ENCODE results near the gene CALHM1. TPM values are rescaled to one million over a fixed set of nuclear protein-coding genes. Genes with fewer than 3 reads are reported as not detected.

The CALHM1 gene
- total RNA-seq, 1 donor from 2014 or later: not detected

- H3K4me1 Mint-ChIP-seq (ENCODE audit: unreplicated experiment): peaks cover 40% of the 10 kb centered on the region
- no peak for DNase-seq (ENCODE audit: extremely low spot score, unreplicated experiment)
These were observed 12.7 kb downstream of the CALHM1 start for GRCh38 chr10:103445767-103446567.

DNA sequence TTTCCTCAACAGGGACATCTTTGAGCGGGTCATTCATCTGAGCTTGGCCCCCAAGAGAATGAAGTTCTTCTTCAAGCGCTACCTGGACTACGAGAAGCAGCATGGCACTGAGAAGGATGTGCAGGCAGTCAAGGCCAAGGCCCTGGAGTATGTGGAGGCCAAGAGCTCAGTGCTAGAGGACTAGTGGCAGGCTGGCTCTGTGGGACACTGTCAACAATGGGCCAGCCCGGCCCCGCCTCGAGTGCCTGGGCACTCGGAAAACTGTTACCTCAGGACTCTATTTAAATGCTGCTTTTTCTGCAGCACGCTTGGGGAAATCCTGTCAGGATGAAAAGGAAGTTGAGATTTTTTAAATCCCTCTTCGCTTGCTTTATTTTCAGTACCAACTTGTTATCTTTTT, 13.3 kb downstream of the CALHM1 start:
- no peak overlapping the region for H3K27ac Mint-ChIP-seq (ENCODE audit: unreplicated experiment)
- H3K27me3 Mint-ChIP-seq (ENCODE audit: unreplicated experiment): no peaks in the 10 kb centered on the region
- peaks cover 48% of the 10 kb centered on the region for H3K36me3 Mint-ChIP-seq (ENCODE audit: unreplicated experiment)
- TF ChIP-seq CTCF (IDR thresholded peaks at IDR 0.05): no peak
- no peaks in the 10 kb centered on the region for H3K9me3 Mint-ChIP-seq (ENCODE audit: unreplicated experiment)
- H3K4me1 Mint-ChIP-seq (ENCODE audit: unreplicated experiment): peaks cover 34% of the 10 kb centered on the region
- H3K4me3 Mint-ChIP-seq (ENCODE audit: unreplicated experiment): no peak overlapping the region
- no peak for DNase-seq (ENCODE audit: extremely low spot score, unreplicated experiment)

More at GRCh38 chr10:103445767-103446567, 12.7 kb downstream of the CALHM1 start:
- TF ChIP-seq CTCF (IDR thresholded peaks at IDR 0.05): no peak
- Mint-ChIP-seq H3K27me3 (ENCODE audit: unreplicated experiment) (no peaks in the 10 kb centered on the region), H3K4me3 (ENCODE audit: unreplicated experiment) (no peak overlapping the region), H3K9me3 (ENCODE audit: unreplicated experiment) (no peaks in the 10 kb centered on the region), H3K27ac (ENCODE audit: unreplicated experiment) (no peak overlapping the region), H3K36me3 (ENCODE audit: unreplicated experiment) (peaks cover 47% of the 10 kb centered on the region)

GRCh38 chr10:103444478-103444877, 14.2 kb downstream of the CALHM1 start:
- TF ChIP-seq CTCF (IDR thresholded peaks at IDR 0.05): no peak
- Mint-ChIP-seq H3K27ac (ENCODE audit: unreplicated experiment) (no peak overlapping the region), H3K27me3 (ENCODE audit: unreplicated experiment) (no peaks in the 10 kb centered on the region), H3K4me1 (ENCODE audit: unreplicated experiment) (peaks cover 25% of the 10 kb centered on the region), H3K9me3 (ENCODE audit: unreplicated experiment) (no peaks in the 10 kb centered on the region), H3K4me3 (ENCODE audit: unreplicated experiment) (no peak overlapping the region), H3K36me3 (ENCODE audit: unreplicated experiment) (peaks cover 56% of the 10 kb centered on the region)
- DNase-seq (ENCODE audit: extremely low spot score, unreplicated experiment): no peak

- no peak overlapping the region for H3K27ac Mint-ChIP-seq (ENCODE audit: unreplicated experiment)
- peaks cover 17% of the 10 kb centered on the region for H3K4me1 Mint-ChIP-seq (ENCODE audit: unreplicated experiment)
These were observed 15.1 kb downstream of the CALHM1 start for GRCh38 chr10:103443475-103444185.

More at GRCh38 chr10:103443475-103444185, 15.1 kb downstream of the CALHM1 start:
- TF ChIP-seq CTCF (IDR thresholded peaks at IDR 0.05): no peak
- Mint-ChIP-seq H3K4me3 (ENCODE audit: unreplicated experiment) (no peak overlapping the region), H3K9me3 (ENCODE audit: unreplicated experiment) (no peaks in the 10 kb centered on the region), H3K36me3 (ENCODE audit: unreplicated experiment) (peaks cover 58% of the 10 kb centered on the region), H3K27me3 (ENCODE audit: unreplicated experiment) (no peaks in the 10 kb centered on the region)
- no peak for DNase-seq (ENCODE audit: extremely low spot score, unreplicated experiment)

Data from osteocyte (in vitro differentiated cells).